ENCODE measurements around the gene PCSK5.

DNA sequence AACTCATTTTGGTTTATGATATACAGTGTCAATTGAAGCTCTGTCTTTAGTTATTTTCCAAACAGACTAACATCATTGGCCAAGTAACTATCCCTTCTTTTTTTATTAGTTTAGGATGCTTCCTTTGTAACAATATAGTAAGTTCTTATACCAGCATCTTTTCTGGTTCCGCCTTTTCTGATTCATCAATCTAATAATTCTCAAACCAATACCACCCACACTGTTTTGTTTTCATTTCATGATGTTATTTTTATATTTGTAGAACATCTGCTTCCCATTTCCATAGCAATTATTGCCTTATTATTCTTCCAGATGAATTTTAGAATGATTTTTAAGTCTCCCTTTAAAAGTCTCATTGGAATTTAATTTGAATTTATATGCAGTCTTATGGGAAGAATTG is 285.7 kb downstream of the PCSK5 start:
- TF ChIP-seq CTCF (IDR thresholded peaks at IDR 0.05) (no peak), EZH2 (IDR thresholded peaks at IDR 0.05; ENCODE audit: borderline replicate concordance, insufficient read depth, low read depth, low read length, poor library complexity, severe bottlenecking) (no peak)
